Prostate gland (tissue), 2 donors: ENCODE results near the gene ZNF558.
"Not testable (repeated sequence)": the region's sequence is repeated elsewhere in the genome, so short reads cannot be mapped to it uniquely, and the experiment has no call there.

ENCODE experiments used
- POLR2A ChIP-seq: fragments of 450-650 bp; IDR thresholded peaks from one replicate; pipeline ENCODE4 v1.6.1; 2016; ENCODE audit warnings: antibody characterized with exemption, mild to moderate bottlenecking
- POLR2AphosphoS5 ChIP-seq: sonication (generic); formaldehyde crosslinking; IDR thresholded peaks from one replicate; pipeline ENCODE4 v1.6.1; 2017; ENCODE audit warnings: antibody characterized with exemption
- TF ChIP-seq, protein P1 (sequence below), 4 experiments: fragments of 200-600 bp in 2 of 4; fragments of 450-650 bp in 2 of 4; sonication (generic) in 2 of 4; IDR thresholded peaks; 1 replicate in 3 of 4; 2 replicates in 1 of 4; pipeline ENCODE4 v1.5.1; 2016 to 2019; ENCODE audit warnings: antibody characterized with exemption in 4 of 4, mild to moderate bottlenecking in 2 of 4, moderate library complexity in 2 of 4

DNA sequence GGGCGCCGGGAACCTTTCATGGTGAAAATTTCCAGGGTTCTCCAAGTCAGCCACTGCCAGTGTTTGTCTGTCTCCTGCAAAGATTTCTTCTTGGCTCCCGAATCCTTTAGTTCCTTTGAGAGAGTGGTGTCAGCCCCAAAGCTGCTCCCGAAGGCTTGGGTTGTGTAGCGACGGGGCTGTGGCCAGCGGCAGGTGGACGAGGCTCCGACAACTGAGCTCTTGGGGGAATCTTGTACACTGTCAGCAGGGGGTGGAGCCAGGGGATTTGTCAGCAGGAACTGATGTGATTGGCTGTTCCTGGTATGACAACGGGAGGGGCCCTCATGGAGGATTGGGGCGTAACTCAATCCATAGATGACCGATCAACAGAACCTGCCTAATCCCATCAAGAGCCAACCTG lies 58.5 kb downstream of the ZNF558 start:
- TF ChIP-seq, protein P1, sequence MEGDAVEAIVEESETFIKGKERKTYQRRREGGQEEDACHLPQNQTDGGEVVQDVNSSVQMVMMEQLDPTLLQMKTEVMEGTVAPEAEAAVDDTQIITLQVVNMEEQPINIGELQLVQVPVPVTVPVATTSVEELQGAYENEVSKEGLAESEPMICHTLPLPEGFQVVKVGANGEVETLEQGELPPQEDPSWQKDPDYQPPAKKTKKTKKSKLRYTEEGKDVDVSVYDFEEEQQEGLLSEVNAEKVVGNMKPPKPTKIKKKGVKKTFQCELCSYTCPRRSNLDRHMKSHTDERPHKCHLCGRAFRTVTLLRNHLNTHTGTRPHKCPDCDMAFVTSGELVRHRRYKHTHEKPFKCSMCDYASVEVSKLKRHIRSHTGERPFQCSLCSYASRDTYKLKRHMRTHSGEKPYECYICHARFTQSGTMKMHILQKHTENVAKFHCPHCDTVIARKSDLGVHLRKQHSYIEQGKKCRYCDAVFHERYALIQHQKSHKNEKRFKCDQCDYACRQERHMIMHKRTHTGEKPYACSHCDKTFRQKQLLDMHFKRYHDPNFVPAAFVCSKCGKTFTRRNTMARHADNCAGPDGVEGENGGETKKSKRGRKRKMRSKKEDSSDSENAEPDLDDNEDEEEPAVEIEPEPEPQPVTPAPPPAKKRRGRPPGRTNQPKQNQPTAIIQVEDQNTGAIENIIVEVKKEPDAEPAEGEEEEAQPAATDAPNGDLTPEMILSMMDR (IDR thresholded peaks at IDR 0.05), result not testable (repeated sequence)
- TF ChIP-seq POLR2A, POLR2AphosphoS5: not testable (repeated sequence)
